ENCODE data around the gene TUBB2B. TPM values are rescaled to one million over a fixed set of nuclear protein-coding genes. Genes with fewer than 3 reads are reported as not detected.

The TUBB2B gene
- total RNA-seq = 1 to 10 TPM; 2.1 to 4.6 TPM
- 1 to 10 TPM in 1 of 2 donors, under 1 TPM in 1; 0.22 to 4.3 TPM for polyA plus RNA-seq

DNA sequence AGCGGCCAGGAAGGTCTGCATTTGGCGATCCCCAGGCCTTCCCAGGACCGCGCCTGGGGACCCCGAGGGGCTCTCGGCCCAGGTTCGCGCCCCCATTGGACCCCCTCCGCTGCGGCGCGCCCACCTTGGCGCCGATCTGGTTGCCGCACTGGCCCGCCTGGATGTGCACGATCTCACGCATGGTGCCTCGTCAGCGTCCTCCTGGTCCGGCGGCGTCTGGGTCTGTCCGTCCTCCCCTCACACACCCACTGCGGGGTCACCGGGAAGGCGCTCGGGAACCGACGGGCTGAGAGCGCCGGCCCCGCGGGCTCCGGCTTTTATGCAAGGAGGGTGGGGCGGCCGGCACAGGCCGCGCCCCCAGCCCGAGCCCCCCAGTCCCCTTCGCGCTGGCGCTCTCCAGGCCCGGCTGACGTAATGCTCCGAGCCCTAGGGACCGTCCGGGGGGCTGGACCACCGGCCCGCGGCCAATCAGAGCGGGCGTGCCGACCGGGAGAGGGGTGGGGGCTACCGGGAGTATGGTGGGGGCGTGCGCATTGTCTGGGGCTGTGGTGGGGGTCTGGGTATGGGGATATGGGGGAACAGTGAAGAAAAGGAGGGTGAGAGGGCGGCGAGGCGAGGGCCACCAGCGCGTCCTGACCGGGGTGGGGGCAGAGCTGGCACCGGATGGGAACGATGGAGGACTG lies at the start of gene TUBB2B:
TSS of gene TUBB2B (minus strand) at position 291 of the 683 bp plus-strand sequence. CDS start at position 181, 110 bp downstream.
- 2% methylated on average over 66 of the region's 66 CpGs for WGBS
- H3K27me3 ChIP-seq (ENCODE audit: control insufficient read depth in 4 of 4, insufficient read depth in 4 of 4, low read length in 3 of 4) = peaks cover 0 to 11% (median 3%) of the 10 kb centered on the region in 4 donors

GRCh38 chr6:3277251-3277650 lies 49.8 kb upstream of the TUBB2B start:
- TF ChIP-seq RXRA (IDR thresholded peaks at IDR 0.05) (no peak), ATF3 (IDR thresholded peaks at IDR 0.05) (no peak), FOXA2 (IDR thresholded peaks at IDR 0.05) (no peak), EGR1 (IDR thresholded peaks at IDR 0.05; ENCODE audit: low read depth in 2 of 2) (no peak), MAX (IDR thresholded peaks at IDR 0.05) (no peak), CTCF (IDR thresholded peaks at IDR 0.05; ENCODE audit: low read depth, low read length, missing input control) (no peak), TAF1 (conservative IDR thresholded peaks at IDR 0.05) (no peak), GABPA (IDR thresholded peaks at IDR 0.05 in 1 of 2, conservative IDR thresholded peaks at IDR 0.05 in 1 of 2) (no peak), REST (IDR thresholded peaks at IDR 0.05) (no peak), FOXA1 (IDR thresholded peaks at IDR 0.05) (no peak)
- no peak for DNase-seq (ENCODE audit: low spot score)
- H3K36me3 ChIP-seq (ENCODE audit: control insufficient read depth in 4 of 4, insufficient read depth in 3 of 4, low read depth in 1 of 4, low read length in 3 of 4) = peaks cover 3 to 30% (median 18%) of the 10 kb centered on the region in 4 donors
- peaks cover 0 to 8% (median 4%) of the 10 kb centered on the region in 4 donors for H3K4me1 ChIP-seq (ENCODE audit: control insufficient read depth in 4 of 4, insufficient read depth in 4 of 4, low read length in 3 of 4)
- no peaks in the 10 kb centered on the region for H3K27me3 ChIP-seq (ENCODE audit: control insufficient read depth in 4 of 4, insufficient read depth in 4 of 4, low read length in 3 of 4)
- no peak overlapping the region for H3K9ac ChIP-seq (ENCODE audit: low read depth in 1 of 2, low read length in 2 of 2)
- no peaks in the 10 kb centered on the region for H3K9me3 ChIP-seq (ENCODE audit: control insufficient read depth in 4 of 4, low read length in 3 of 4)
- H3K27ac ChIP-seq (ENCODE audit: low read depth in 1 of 2, low read length in 2 of 2) = no peak overlapping the region
- H3K4me3 ChIP-seq (ENCODE audit: low read depth in 1 of 3, low read length in 3 of 3) = no peak overlapping the region
- WGBS = 93% methylated on average over 12 of the region's 12 CpGs

More for the DNA sequence above, at the start of gene TUBB2B:
- no peak for DNase-seq (ENCODE audit: low spot score)
- TF ChIP-seq GABPA (IDR thresholded peaks at IDR 0.05 in 1 of 2, conservative IDR thresholded peaks at IDR 0.05 in 1 of 2) = no peak
- TF ChIP-seq NR2F2 (IDR thresholded peaks at IDR 0.05) = no peak
- no peak for TF ChIP-seq CTCF (IDR thresholded peaks at IDR 0.05; ENCODE audit: low read depth, low read length, missing input control)
- TF ChIP-seq TAF1 (conservative IDR thresholded peaks at IDR 0.05) = no peak
- no peak for TF ChIP-seq FOXA1 (IDR thresholded peaks at IDR 0.05)
- H3K9ac ChIP-seq (ENCODE audit: low read depth in 1 of 2, low read length in 2 of 2) = no peak within 1 kb of the TSS
- peak within 1 kb of the TSS in 2 of 3 donors; percentile 4 to 47 for H3K4me3 ChIP-seq (ENCODE audit: low read depth in 1 of 3, low read length in 3 of 3)
- no peak within 1 kb of the TSS for H3K27ac ChIP-seq (ENCODE audit: low read depth in 1 of 2, low read length in 2 of 2)
- no peaks in the 10 kb centered on the region for H3K9me3 ChIP-seq (ENCODE audit: control insufficient read depth in 4 of 4, low read length in 3 of 4)
- H3K36me3 ChIP-seq (ENCODE audit: control insufficient read depth in 4 of 4, insufficient read depth in 3 of 4, low read depth in 1 of 4, low read length in 3 of 4) = no peaks in the 10 kb centered on the region
- H3K4me1 ChIP-seq (ENCODE audit: control insufficient read depth in 4 of 4, insufficient read depth in 4 of 4, low read length in 3 of 4) = peaks cover 18 to 46% (median 34%) of the 10 kb centered on the region in 4 donors
